ENCODE results near the gene ARF1. TPM values are rescaled to one million over a fixed set of nuclear protein-coding genes. Genes with fewer than 3 reads are reported as not detected.

ARF1 gene
- total and polyA plus RNA-seq, 2 donors (not counting 1 experiment from before 2014, with no cell fraction given), result 193 to 389 TPM

Small RNA genes lying within 50 kb of the gene (small RNA-seq; reads per million reads assigned to genes)
- not detected for gene AL359510.1 (ENCODE audit: insufficient read length, low read depth, low replicate concordance)

Other genes starting within 250 kb of the ARF1 start
- 0.07 TPM in 1 of 2 replicates, not detected in the other for gene WNT9A, start 134.8 kb upstream of the ARF1 start, total RNA-seq
- 0.04 TPM in 1 of 2 replicates, not detected in the other for gene WNT9A, start 134.8 kb upstream of the ARF1 start, polyA plus RNA-seq
- gene WNT3A, start 75.7 kb upstream of the ARF1 start, total RNA-seq, result not detected in 2 replicates
- 0.03 TPM in 1 of 2 replicates, not detected in the other for gene WNT3A, start 75.7 kb upstream of the ARF1 start, polyA plus RNA-seq
- 23.9 and 24.1 TPM in 2 replicates for gene C1orf35, start 20.6 kb downstream of the ARF1 start, total RNA-seq
- gene C1orf35, start 20.6 kb downstream of the ARF1 start, polyA plus RNA-seq, result 41.0 and 54.3 TPM in 2 replicates
- gene MRPL55, start 26.6 kb downstream of the ARF1 start, total RNA-seq, result 38.9 and 42.4 TPM in 2 replicates
- gene MRPL55, start 26.6 kb downstream of the ARF1 start, polyA plus RNA-seq, result 275 and 297 TPM in 2 replicates
- gene GUK1, start 57.6 kb downstream of the ARF1 start, total RNA-seq, result 123 and 125 TPM in 2 replicates
- gene GUK1, start 57.6 kb downstream of the ARF1 start, polyA plus RNA-seq, result 356 and 499 TPM in 2 replicates
- 0.30 and 0.61 TPM in 2 replicates for gene GJC2, start 67.2 kb downstream of the ARF1 start, total RNA-seq
- 0.16 and 0.88 TPM in 2 replicates for gene GJC2, start 67.2 kb downstream of the ARF1 start, polyA plus RNA-seq
- 12.8 and 15.3 TPM in 2 replicates for gene IBA57, start 83.1 kb downstream of the ARF1 start, total RNA-seq
- gene IBA57, start 83.1 kb downstream of the ARF1 start, polyA plus RNA-seq, result 4.1 and 5.2 TPM in 2 replicates
- 63.9 and 65.3 TPM in 2 replicates for gene OBSCN, start 125.3 kb downstream of the ARF1 start, total RNA-seq
- 10.0 and 16.7 TPM in 2 replicates for gene OBSCN, start 125.3 kb downstream of the ARF1 start, polyA plus RNA-seq

Measured in B cell (primary cell).